PC-3 (cell line): ENCODE results near the gene GTF2B. TPM values are rescaled to one million over a fixed set of nuclear protein-coding genes. Genes with fewer than 3 reads are reported as not detected.

Source experiments
- ATAC-seq: fragments of 200-7000 bp; cut with Tn5 transposase; 2 replicates; pipeline ENCODE4 v1.9.1; 2020; ENCODE audit warnings: mild to moderate bottlenecking, moderate library complexity
- BruUV-seq: library from RNA; stranded (reverse); fragments of 400-500 nt; replicated peaks from 2 replicates; lab custom pipeline; 2021; lab: Mats Ljungman, UMichigan
- CTCF ChIA-PET: fragments of 300-600 bp; sonication (Branson Sonifier 250); formaldehyde crosslinking; loops from one replicate; lab custom pipeline; 2022; ENCODE audit warnings: antibody characterized with exemption; lab: Charles Lee
- POLR2A ChIA-PET: fragments of 300-600 bp; sonication (Branson Sonifier 250); formaldehyde crosslinking; loops from one replicate; lab custom pipeline; 2022; ENCODE audit warnings: antibody characterized with exemption; ENCODE audit not compliant: unreplicated experiment; lab: Charles Lee
- DNase-seq: peaks from one replicate; pipeline ENCODE4 v3.0.0-alpha.2; 2015
- H2AFZ ChIP-seq: fragments of 300-600 bp; sonication (generic); 2 replicates; pipeline ENCODE4 v1.6.0; 2016; ENCODE audit warnings: antibody characterized with exemption, low read length
- H3F3A ChIP-seq: fragments of 300-600 bp; sonication (generic); one replicate; pipeline ENCODE4 v1.6.0; 2017; ENCODE audit warnings: antibody characterized with exemption, low read length, control low read depth, mild to moderate bottlenecking; ENCODE audit not compliant: unreplicated experiment
- H3K27ac ChIP-seq: fragments of 300-600 bp; sonication (generic); 2 replicates; pipeline ENCODE4 v1.5.1; 2016; ENCODE audit warnings: mild to moderate bottlenecking, low read length
- H3K27me3 ChIP-seq: fragments of 300-600 bp; sonication (generic); 2 replicates; pipeline ENCODE4 v1.6.1; 2016; ENCODE audit warnings: low read length, mixed read lengths
- H3K36me3 ChIP-seq: fragments of 300-600 bp; sonication (generic); 2 replicates; pipeline ENCODE4 v1.6.1; 2016; ENCODE audit warnings: low read depth, mixed run types, low read length, mixed read lengths
- H3K4me1 ChIP-seq: fragments of 300-600 bp; sonication (generic); 2 replicates; pipeline ENCODE4 v1.5.1; 2016; ENCODE audit warnings: low read length; ENCODE audit not compliant: insufficient read depth
- H3K4me2 ChIP-seq: fragments of 300-600 bp; sonication (generic); 2 replicates; pipeline ENCODE4 v1.6.0; 2016; ENCODE audit warnings: low read length
- H3K4me3 ChIP-seq: fragments of 300-600 bp; sonication (generic); 2 replicates; pipeline ENCODE4 v1.5.1; 2016; ENCODE audit warnings: mild to moderate bottlenecking, low read length, mixed read lengths
- H3K79me2 ChIP-seq: fragments of 300-600 bp; sonication (generic); 2 replicates; pipeline ENCODE4 v1.6.1; 2017; ENCODE audit warnings: low read length, mixed read lengths
- H3K9ac ChIP-seq: fragments of 300-600 bp; sonication (generic); 2 replicates; pipeline ENCODE4 v1.6.0; 2016; ENCODE audit warnings: mild to moderate bottlenecking, low read length
- H3K9me2 ChIP-seq: fragments of 300-600 bp; sonication (generic); replicated peaks from 2 replicates; pipeline ENCODE4 v1.6.1; 2016; ENCODE audit warnings: mixed run types, low read length, mixed read lengths
- H3K9me3 ChIP-seq: fragments of 300-600 bp; sonication (generic); 2 replicates; pipeline ENCODE4 v1.6.1; 2016; ENCODE audit warnings: low read length, mixed read lengths
- H4K20me1 ChIP-seq: fragments of 300-600 bp; sonication (generic); 2 replicates; pipeline ENCODE4 v1.6.1; 2016; ENCODE audit warnings: low read length, mixed read lengths
- CTCF ChIP-seq: fragments of 300-600 bp; sonication (generic); conservative IDR thresholded peaks from 2 replicates; pipeline ENCODE4 v1.5.1; 2017; ENCODE audit warnings: antibody characterized with exemption, low read depth, mild to moderate bottlenecking, low read length
- EZH2 ChIP-seq: fragments of 300-600 bp; sonication (generic); IDR thresholded peaks from one replicate; pipeline ENCODE4 v1.6.1; 2017; ENCODE audit warnings: antibody characterized with exemption, mild to moderate bottlenecking, low read length; ENCODE audit not compliant: unreplicated experiment
- EZH2phosphoT487 ChIP-seq: fragments of 300-600 bp; sonication (generic); IDR thresholded peaks from 2 replicates; pipeline ENCODE4 v1.6.1; 2018; ENCODE audit warnings: mild to moderate bottlenecking, antibody characterized with exemption, low read length, borderline replicate concordance
- intact Hi-C: fragments of 100-400 bp; cut with micrococcal nuclease; formaldehyde crosslinking; loops from 2 replicates; pipeline ENCODE4 v1.9.0; 2023
- total RNA-seq: library from RNA; depleted of rRNA; stranded (reverse); fragments of >200 nt; gene quantifications from 2 replicates; pipeline ENCODE4 v1.2.3, GENCODE V29; 2014

Gene GTF2B
- total RNA-seq, 1 experiment from 2014 or later, result 32.1 TPM

GRCh38 chr1:88923224-88923623 lies 31.9 kb upstream of the GTF2B start:
- intact Hi-C loops, result no loop called here
- BruUV-seq, result no TSS peak
- H3K4me2 ChIP-seq, result no peak overlapping the region
- TF ChIP-seq EZH2phosphoT487, result no peak
- TF ChIP-seq EZH2, result no peak
- no peak for TF ChIP-seq CTCF
- CTCF ChIA-PET, result no interaction called here
- no peaks in the 10 kb centered on the region for H3K9me3 ChIP-seq
- no peak overlapping the region for H2AFZ ChIP-seq
- H3F3A ChIP-seq, result no peaks in the 10 kb centered on the region
- POLR2A ChIA-PET, result no interaction called here
- H3K36me3 ChIP-seq, result no peaks in the 10 kb centered on the region
- no peak overlapping the region for H3K9ac ChIP-seq
- H3K27me3 ChIP-seq, result no peaks in the 10 kb centered on the region
- no peaks in the 10 kb centered on the region for H4K20me1 ChIP-seq
- no peak overlapping the region for H3K27ac ChIP-seq
- no peak overlapping the region for H3K4me3 ChIP-seq
- H3K4me1 ChIP-seq, result no peaks in the 10 kb centered on the region
- DNase-seq (no peak), ATAC-seq (no peak)
- H3K9me2 ChIP-seq, result no peaks in the 10 kb centered on the region
- no peaks in the 10 kb centered on the region for H3K79me2 ChIP-seq

GRCh38 chr1:88922214-88922613 lies 30.8 kb upstream of the GTF2B start:
- Histone ChIP-seq H3F3A (no peaks in the 10 kb centered on the region), H4K20me1 (no peaks in the 10 kb centered on the region), H3K4me1 (no peaks in the 10 kb centered on the region), H3K9ac (no peak overlapping the region), H3K9me2 (no peaks in the 10 kb centered on the region), H3K9me3 (peaks cover 8% of the 10 kb centered on the region), H2AFZ (no peak overlapping the region), H3K27ac (no peak overlapping the region), H3K79me2 (no peaks in the 10 kb centered on the region), H3K36me3 (no peaks in the 10 kb centered on the region), H3K4me3 (no peak overlapping the region), H3K4me2 (no peak overlapping the region), H3K27me3 (no peaks in the 10 kb centered on the region)
- no TSS peak for BruUV-seq
- ChIA-PET CTCF (interaction anchor here (0.5 kb wide), 1 partner anchor 435 kb away, joined by 4 read pairs; no protein-coding TSS in a partner anchor), POLR2A (no interaction called here)
- ATAC-seq (peak; percentile 64), DNase-seq (peak; percentile 48)
- no peak for TF ChIP-seq EZH2
- peak; percentile 50 for TF ChIP-seq CTCF
- intact Hi-C loops, result no loop called here

- Histone ChIP-seq H3K9ac (no peak overlapping the region), H3K79me2 (no peaks in the 10 kb centered on the region), H3K4me3 (no peak overlapping the region), H3F3A (no peaks in the 10 kb centered on the region), H3K9me2 (no peaks in the 10 kb centered on the region), H4K20me1 (no peaks in the 10 kb centered on the region), H3K36me3 (no peaks in the 10 kb centered on the region), H2AFZ (no peak overlapping the region), H3K27ac (no peak overlapping the region), H3K27me3 (no peaks in the 10 kb centered on the region), H3K9me3 (peaks cover 16% of the 10 kb centered on the region), H3K4me1 (no peaks in the 10 kb centered on the region), H3K4me2 (no peak overlapping the region)
- ATAC-seq, result no peak
- DNase-seq, result no peak
- no peak for TF ChIP-seq EZH2
- TF ChIP-seq EZH2phosphoT487, result no peak
- no peak for TF ChIP-seq CTCF
- intact Hi-C loops, result no loop called here
- no TSS peak for BruUV-seq
- ChIA-PET CTCF (no interaction called here), POLR2A (no interaction called here)
Observed at GRCh38 chr1:88920845-88921244, 29.5 kb upstream of the GTF2B start.
